PC-3 (cell line): ENCODE measurements around the gene S100A14. TPM values are rescaled to one million over a fixed set of nuclear protein-coding genes. Genes with fewer than 3 reads are reported as not detected.

Experiments
- ATAC-seq: fragments of 200-7000 bp; cut with Tn5 transposase; 2 replicates; pipeline ENCODE4 v1.9.1; 2020; ENCODE audit warnings: mild to moderate bottlenecking, moderate library complexity
- BruUV-seq: library from RNA; stranded (reverse); fragments of 400-500 nt; replicated peaks from 2 replicates; lab custom pipeline; 2021; lab: Mats Ljungman, UMichigan
- CTCF ChIA-PET: fragments of 300-600 bp; sonication (Branson Sonifier 250); formaldehyde crosslinking; loops from one replicate; lab custom pipeline; 2022; ENCODE audit warnings: antibody characterized with exemption; lab: Charles Lee
- POLR2A ChIA-PET: fragments of 300-600 bp; sonication (Branson Sonifier 250); formaldehyde crosslinking; loops from one replicate; lab custom pipeline; 2022; ENCODE audit warnings: antibody characterized with exemption; ENCODE audit not compliant: unreplicated experiment; lab: Charles Lee
- DNase-seq: peaks from one replicate; pipeline ENCODE4 v3.0.0-alpha.2; 2015
- H2AFZ ChIP-seq: fragments of 300-600 bp; sonication (generic); 2 replicates; pipeline ENCODE4 v1.6.0; 2016; ENCODE audit warnings: antibody characterized with exemption, low read length
- H3F3A ChIP-seq: fragments of 300-600 bp; sonication (generic); one replicate; pipeline ENCODE4 v1.6.0; 2017; ENCODE audit warnings: antibody characterized with exemption, low read length, control low read depth, mild to moderate bottlenecking; ENCODE audit not compliant: unreplicated experiment
- H3K27ac ChIP-seq: fragments of 300-600 bp; sonication (generic); 2 replicates; pipeline ENCODE4 v1.5.1; 2016; ENCODE audit warnings: mild to moderate bottlenecking, low read length
- H3K27me3 ChIP-seq: fragments of 300-600 bp; sonication (generic); 2 replicates; pipeline ENCODE4 v1.6.1; 2016; ENCODE audit warnings: low read length, mixed read lengths
- H3K36me3 ChIP-seq: fragments of 300-600 bp; sonication (generic); 2 replicates; pipeline ENCODE4 v1.6.1; 2016; ENCODE audit warnings: low read depth, mixed run types, low read length, mixed read lengths
- H3K4me1 ChIP-seq: fragments of 300-600 bp; sonication (generic); 2 replicates; pipeline ENCODE4 v1.5.1; 2016; ENCODE audit warnings: low read length; ENCODE audit not compliant: insufficient read depth
- H3K4me2 ChIP-seq: fragments of 300-600 bp; sonication (generic); 2 replicates; pipeline ENCODE4 v1.6.0; 2016; ENCODE audit warnings: low read length
- H3K4me3 ChIP-seq: fragments of 300-600 bp; sonication (generic); 2 replicates; pipeline ENCODE4 v1.5.1; 2016; ENCODE audit warnings: mild to moderate bottlenecking, low read length, mixed read lengths
- H3K79me2 ChIP-seq: fragments of 300-600 bp; sonication (generic); 2 replicates; pipeline ENCODE4 v1.6.1; 2017; ENCODE audit warnings: low read length, mixed read lengths
- H3K9ac ChIP-seq: fragments of 300-600 bp; sonication (generic); 2 replicates; pipeline ENCODE4 v1.6.0; 2016; ENCODE audit warnings: mild to moderate bottlenecking, low read length
- H3K9me2 ChIP-seq: fragments of 300-600 bp; sonication (generic); replicated peaks from 2 replicates; pipeline ENCODE4 v1.6.1; 2016; ENCODE audit warnings: mixed run types, low read length, mixed read lengths
- H3K9me3 ChIP-seq: fragments of 300-600 bp; sonication (generic); 2 replicates; pipeline ENCODE4 v1.6.1; 2016; ENCODE audit warnings: low read length, mixed read lengths
- H4K20me1 ChIP-seq: fragments of 300-600 bp; sonication (generic); 2 replicates; pipeline ENCODE4 v1.6.1; 2016; ENCODE audit warnings: low read length, mixed read lengths
- CTCF ChIP-seq: fragments of 300-600 bp; sonication (generic); conservative IDR thresholded peaks from 2 replicates; pipeline ENCODE4 v1.5.1; 2017; ENCODE audit warnings: antibody characterized with exemption, low read depth, mild to moderate bottlenecking, low read length
- EZH2 ChIP-seq: fragments of 300-600 bp; sonication (generic); IDR thresholded peaks from one replicate; pipeline ENCODE4 v1.6.1; 2017; ENCODE audit warnings: antibody characterized with exemption, mild to moderate bottlenecking, low read length; ENCODE audit not compliant: unreplicated experiment
- EZH2phosphoT487 ChIP-seq: fragments of 300-600 bp; sonication (generic); IDR thresholded peaks from 2 replicates; pipeline ENCODE4 v1.6.1; 2018; ENCODE audit warnings: mild to moderate bottlenecking, antibody characterized with exemption, low read length, borderline replicate concordance
- intact Hi-C: fragments of 100-400 bp; cut with micrococcal nuclease; formaldehyde crosslinking; loops from 2 replicates; pipeline ENCODE4 v1.9.0; 2023
- total RNA-seq: library from RNA; depleted of rRNA; stranded (reverse); fragments of >200 nt; gene quantifications from 2 replicates; pipeline ENCODE4 v1.2.3, GENCODE V29; 2014

Gene S100A14
- total RNA-seq, 1 experiment from 2014 or later: 462 TPM

GRCh38 chr1:153623101-153623500 lies 7.0 kb upstream of the S100A14 start:
- no peaks in the 10 kb centered on the region for H3K9me2 ChIP-seq
- H3K27ac ChIP-seq: no peak overlapping the region
- CTCF ChIA-PET: interaction anchor here (0.6 kb wide), 1 partner anchor 64 kb away, joined by 7 read pairs; no protein-coding TSS in a partner anchor
- H3K9ac ChIP-seq: no peak overlapping the region
- ATAC-seq (no peak), DNase-seq (no peak)
- H3K4me2 ChIP-seq: no peak overlapping the region
- H3K4me1 ChIP-seq: peaks cover 34% of the 10 kb centered on the region
- H3K9me3 ChIP-seq: no peaks in the 10 kb centered on the region
- H4K20me1 ChIP-seq: no peaks in the 10 kb centered on the region
- TF ChIP-seq CTCF (no peak), EZH2phosphoT487 (no peak), EZH2 (no peak)
- no peak overlapping the region for H3K4me3 ChIP-seq
- peaks cover 54% of the 10 kb centered on the region for H3K36me3 ChIP-seq
- POLR2A ChIA-PET: no interaction called here
- H3K79me2 ChIP-seq: peaks cover 36% of the 10 kb centered on the region
- intact Hi-C loops: no loop called here
- H2AFZ ChIP-seq: no peak overlapping the region
- H3F3A ChIP-seq: no peaks in the 10 kb centered on the region
- no TSS peak for BruUV-seq
- no peaks in the 10 kb centered on the region for H3K27me3 ChIP-seq

GRCh38 chr1:153619171-153619570 lies 3.0 kb upstream of the S100A14 start:
- no TSS peak for BruUV-seq

More at GRCh38 chr1:153619171-153619570, 3.0 kb upstream of the S100A14 start:
- intact Hi-C loops: no loop called here
- Histone ChIP-seq H3K27ac (no peak overlapping the region), H3K9me2 (no peaks in the 10 kb centered on the region), H4K20me1 (no peaks in the 10 kb centered on the region), H3F3A (peaks cover 2% of the 10 kb centered on the region), H3K4me1 (peaks cover 40% of the 10 kb centered on the region), H3K36me3 (peaks cover 41% of the 10 kb centered on the region), H2AFZ (no peak overlapping the region), H3K4me3 (no peak overlapping the region), H3K9me3 (no peaks in the 10 kb centered on the region), H3K9ac (no peak overlapping the region), H3K79me2 (peaks cover 36% of the 10 kb centered on the region), H3K27me3 (no peaks in the 10 kb centered on the region), H3K4me2 (no peak overlapping the region)
- no peak for ATAC-seq
- ChIA-PET POLR2A (interaction anchor here (2.2 kb wide), 1 partner anchor 8 kb away, joined by 12 read pairs; the partner anchor contains the start of gene S100A13), CTCF (interaction anchor here (0.6 to 2.6 kb wide), 3 partner anchors 8 to 47 kb away, joined by 3 to 14 read pairs (median 12); partner anchors contain the start of genes CHTOP and S100A13)
- no peak for DNase-seq
- TF ChIP-seq CTCF (no peak), EZH2phosphoT487 (no peak), EZH2 (no peak)
